Measurements from ENCODE around the gene VPS16. TPM values are rescaled to one million over a fixed set of nuclear protein-coding genes. Genes with fewer than 3 reads are reported as not detected.

VPS16 gene
- total and polyA plus RNA-seq, 2 of the 8 experiments (the other 6 are each of a cell fraction or from before 2014, with no cell fraction given), result 23.8 to 25.9 TPM

DNA sequence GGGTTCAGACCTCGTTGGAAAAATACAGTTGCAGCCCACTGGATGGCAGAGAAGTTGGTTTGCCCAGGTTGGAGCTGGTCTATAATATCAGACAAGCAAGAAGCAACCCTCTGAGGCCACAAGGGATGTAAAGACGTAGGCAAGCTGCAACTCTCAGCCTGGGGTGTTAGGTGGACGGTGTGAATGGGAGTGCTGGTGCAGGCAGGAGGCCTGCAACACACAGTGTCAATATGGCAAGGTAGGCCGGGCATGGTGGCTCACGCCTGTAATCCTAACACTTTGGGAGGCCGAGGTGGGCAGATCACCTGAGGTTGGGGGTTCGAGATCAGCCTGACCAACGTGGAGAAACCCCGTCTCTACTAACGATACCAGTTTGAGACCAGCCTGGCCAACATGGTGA lies 10.5 kb downstream of the VPS16 start:
- Histone ChIP-seq H3K9me3 (ENCODE audit: insufficient read depth in 2 of 2, low read depth in 1 of 2, low read length in 1 of 2) (no peaks in the 10 kb centered on the region), H3K4ac (replicated peaks; ENCODE audit: insufficient read length, low read depth, low read length) (no peak overlapping the region), H3K9ac (replicated peaks in 1 of 4; ENCODE audit: extremely low read depth in 1 of 4, low read depth in 3 of 4, low read length in 3 of 4) (no peak overlapping the region), H3K36me3 (ENCODE audit: control insufficient read depth in 2 of 4, insufficient read depth in 4 of 4, low read length in 3 of 4) (no peaks in the 10 kb centered on the region), H2AK5ac (ENCODE audit: low read depth, low read length) (no peak overlapping the region), H2BK12ac (ENCODE audit: low read depth, low read length) (no peak overlapping the region), H4K5ac (ENCODE audit: insufficient read length, low read depth, low read length) (no peak overlapping the region), H3K56ac (replicated peaks; ENCODE audit: insufficient read length, low read depth, low read length) (no peak overlapping the region), H3K27me3 (replicated peaks in 1 of 4; ENCODE audit: control insufficient read depth in 3 of 4, extremely low read depth in 1 of 4, insufficient read depth in 3 of 4, low read length in 3 of 4) (no peaks in the 10 kb centered on the region), H3K27ac (ENCODE audit: low read depth, low read length) (no peak overlapping the region), H3K79me2 (ENCODE audit: control insufficient read depth in 1 of 2, insufficient read depth in 2 of 2, low read length in 2 of 2) (no peaks in the 10 kb centered on the region), H3K18ac (ENCODE audit: extremely low read depth, low read length) (no peak overlapping the region), H3K4me1 (replicated peaks in 1 of 4; ENCODE audit: control insufficient read depth in 3 of 4, insufficient read depth in 4 of 4, low read length in 3 of 4) (peaks cover 0 to 4% (median 0%) of the 10 kb centered on the region in 4 experiments; a peak in 3 of 7 replicates), H2AFZ (ENCODE audit: low read length) (no peak overlapping the region), H2BK120ac (replicated peaks; ENCODE audit: low read depth, low read length) (no peak overlapping the region), H3K4me2 (ENCODE audit: insufficient read depth in 1 of 2, low read depth in 2 of 2, low read length in 2 of 2) (no peak overlapping the region), H4K20me1 (replicated peaks in 1 of 2; ENCODE audit: control insufficient read depth in 1 of 2, insufficient read depth in 2 of 2, low read length in 2 of 2) (no peaks in the 10 kb centered on the region), H4K91ac (replicated peaks; ENCODE audit: insufficient read length, low read length) (no peak overlapping the region), H2BK15ac (ENCODE audit: low read length) (no peak overlapping the region), H3K14ac (ENCODE audit: insufficient read length) (no peak overlapping the region), H3K23me2 (ENCODE audit: low read depth, low read length) (no peaks in the 10 kb centered on the region), H4K8ac (ENCODE audit: extremely low read depth, insufficient read depth, low read length) (no peak overlapping the region), H2BK20ac (ENCODE audit: low read length) (no peak overlapping the region), H2BK5ac (ENCODE audit: low read depth, low read length) (no peak overlapping the region), H3K4me3 (ENCODE audit: extremely low read depth in 1 of 4, insufficient read depth in 2 of 4, low read depth in 3 of 4, low read length in 4 of 4) (no peak overlapping the region), H3K23ac (ENCODE audit: insufficient read length) (no peak overlapping the region), H3K79me1 (ENCODE audit: low read depth, low read length) (no peaks in the 10 kb centered on the region)
- POLR2A ChIA-PET (ENCODE audit: partially characterized antibody), result interaction anchor here (0.6 to 1.5 kb wide), 3 partner anchors 10 to 113 kb away, joined by 3 to 7 read pairs (median 5); partner anchors contain the start of genes PCED1A and VPS16
- no peak for DNase-seq (ENCODE audit: low read depth in 1 of 2, low spot score in 2 of 2)
- CTCF ChIA-PET (ENCODE audit: partially characterized antibody), result interaction anchor here (0.9 to 5.4 kb wide), 16 partner anchors 9 to 180 kb away, joined by 3 to 94 read pairs (median 7); partner anchors contain the start of genes PCED1A, TMEM239 and VPS16
- WGBS, 2 experiments (ENCODE audit: extremely low coverage in 1 of 2, insufficient coverage in 1 of 2, insufficient read length in 1 of 2, insufficient replicate concordance in 2 of 2, low coverage in 1 of 2, low lambda C conversion rate in 2 of 2, missing lambda C conversion rate in 1 of 2), result 90% methylated on average over 10 of the region's 10 CpGs; no CpG with 5 or more reads in 1 of the 2 experiments
- TF ChIP-seq, protein P1, sequence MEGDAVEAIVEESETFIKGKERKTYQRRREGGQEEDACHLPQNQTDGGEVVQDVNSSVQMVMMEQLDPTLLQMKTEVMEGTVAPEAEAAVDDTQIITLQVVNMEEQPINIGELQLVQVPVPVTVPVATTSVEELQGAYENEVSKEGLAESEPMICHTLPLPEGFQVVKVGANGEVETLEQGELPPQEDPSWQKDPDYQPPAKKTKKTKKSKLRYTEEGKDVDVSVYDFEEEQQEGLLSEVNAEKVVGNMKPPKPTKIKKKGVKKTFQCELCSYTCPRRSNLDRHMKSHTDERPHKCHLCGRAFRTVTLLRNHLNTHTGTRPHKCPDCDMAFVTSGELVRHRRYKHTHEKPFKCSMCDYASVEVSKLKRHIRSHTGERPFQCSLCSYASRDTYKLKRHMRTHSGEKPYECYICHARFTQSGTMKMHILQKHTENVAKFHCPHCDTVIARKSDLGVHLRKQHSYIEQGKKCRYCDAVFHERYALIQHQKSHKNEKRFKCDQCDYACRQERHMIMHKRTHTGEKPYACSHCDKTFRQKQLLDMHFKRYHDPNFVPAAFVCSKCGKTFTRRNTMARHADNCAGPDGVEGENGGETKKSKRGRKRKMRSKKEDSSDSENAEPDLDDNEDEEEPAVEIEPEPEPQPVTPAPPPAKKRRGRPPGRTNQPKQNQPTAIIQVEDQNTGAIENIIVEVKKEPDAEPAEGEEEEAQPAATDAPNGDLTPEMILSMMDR (IDR thresholded peaks at IDR 0.05; ENCODE audit: control extremely low read depth in 1 of 3, insufficient read depth in 1 of 3, low read depth in 1 of 3, low read length in 3 of 3), result no peak
- TF ChIP-seq KDM5A (IDR thresholded peaks at IDR 0.05; ENCODE audit: low read length) (no peak), CEBPB (IDR thresholded peaks at IDR 0.05; ENCODE audit: low read depth, low read length) (no peak), POU5F1 (IDR thresholded peaks at IDR 0.05; ENCODE audit: low read depth, low read length) (no peak), GTF2F1 (IDR thresholded peaks at IDR 0.05; ENCODE audit: borderline replicate concordance, low read depth, low read length) (no peak), NANOG (IDR thresholded peaks at IDR 0.05; ENCODE audit: insufficient read depth, low read depth, low read length, poor library complexity, severe bottlenecking) (no peak), HDAC6 (IDR thresholded peaks at IDR 0.05; ENCODE audit: low read depth, low read length) (no peak), NRF1 (IDR thresholded peaks at IDR 0.05; ENCODE audit: low read depth, low read length) (no peak), SIX5 (IDR thresholded peaks at IDR 0.05; ENCODE audit: low read depth, low read length) (no peak)
- TF ChIP-seq, protein P2, sequence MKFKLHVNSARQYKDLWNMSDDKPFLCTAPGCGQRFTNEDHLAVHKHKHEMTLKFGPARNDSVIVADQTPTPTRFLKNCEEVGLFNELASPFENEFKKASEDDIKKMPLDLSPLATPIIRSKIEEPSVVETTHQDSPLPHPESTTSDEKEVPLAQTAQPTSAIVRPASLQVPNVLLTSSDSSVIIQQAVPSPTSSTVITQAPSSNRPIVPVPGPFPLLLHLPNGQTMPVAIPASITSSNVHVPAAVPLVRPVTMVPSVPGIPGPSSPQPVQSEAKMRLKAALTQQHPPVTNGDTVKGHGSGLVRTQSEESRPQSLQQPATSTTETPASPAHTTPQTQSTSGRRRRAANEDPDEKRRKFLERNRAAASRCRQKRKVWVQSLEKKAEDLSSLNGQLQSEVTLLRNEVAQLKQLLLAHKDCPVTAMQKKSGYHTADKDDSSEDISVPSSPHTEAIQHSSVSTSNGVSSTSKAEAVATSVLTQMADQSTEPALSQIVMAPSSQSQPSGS (IDR thresholded peaks at IDR 0.05; ENCODE audit: low read length), result no peak
- FAIRE-seq, result no peak
